ENCODE measurements around the gene MAPK9. TPM values are rescaled to one million over a fixed set of nuclear protein-coding genes. Genes with fewer than 3 reads are reported as not detected.

MAPK9 gene
- total RNA-seq, 1 donor, result 33.2 TPM

- no peak for DNase-seq (ENCODE audit: low read depth)
- no peak overlapping the region for H3K4me3 ChIP-seq (ENCODE audit: low read depth, low read length)
- TF ChIP-seq, protein P1, sequence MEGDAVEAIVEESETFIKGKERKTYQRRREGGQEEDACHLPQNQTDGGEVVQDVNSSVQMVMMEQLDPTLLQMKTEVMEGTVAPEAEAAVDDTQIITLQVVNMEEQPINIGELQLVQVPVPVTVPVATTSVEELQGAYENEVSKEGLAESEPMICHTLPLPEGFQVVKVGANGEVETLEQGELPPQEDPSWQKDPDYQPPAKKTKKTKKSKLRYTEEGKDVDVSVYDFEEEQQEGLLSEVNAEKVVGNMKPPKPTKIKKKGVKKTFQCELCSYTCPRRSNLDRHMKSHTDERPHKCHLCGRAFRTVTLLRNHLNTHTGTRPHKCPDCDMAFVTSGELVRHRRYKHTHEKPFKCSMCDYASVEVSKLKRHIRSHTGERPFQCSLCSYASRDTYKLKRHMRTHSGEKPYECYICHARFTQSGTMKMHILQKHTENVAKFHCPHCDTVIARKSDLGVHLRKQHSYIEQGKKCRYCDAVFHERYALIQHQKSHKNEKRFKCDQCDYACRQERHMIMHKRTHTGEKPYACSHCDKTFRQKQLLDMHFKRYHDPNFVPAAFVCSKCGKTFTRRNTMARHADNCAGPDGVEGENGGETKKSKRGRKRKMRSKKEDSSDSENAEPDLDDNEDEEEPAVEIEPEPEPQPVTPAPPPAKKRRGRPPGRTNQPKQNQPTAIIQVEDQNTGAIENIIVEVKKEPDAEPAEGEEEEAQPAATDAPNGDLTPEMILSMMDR (IDR thresholded peaks at IDR 0.05; ENCODE audit: insufficient read depth, low read depth, low read length), result no peak
Observed at GRCh38 chr5:180326989-180327565, 35.2 kb upstream of the MAPK9 start.

DNA sequence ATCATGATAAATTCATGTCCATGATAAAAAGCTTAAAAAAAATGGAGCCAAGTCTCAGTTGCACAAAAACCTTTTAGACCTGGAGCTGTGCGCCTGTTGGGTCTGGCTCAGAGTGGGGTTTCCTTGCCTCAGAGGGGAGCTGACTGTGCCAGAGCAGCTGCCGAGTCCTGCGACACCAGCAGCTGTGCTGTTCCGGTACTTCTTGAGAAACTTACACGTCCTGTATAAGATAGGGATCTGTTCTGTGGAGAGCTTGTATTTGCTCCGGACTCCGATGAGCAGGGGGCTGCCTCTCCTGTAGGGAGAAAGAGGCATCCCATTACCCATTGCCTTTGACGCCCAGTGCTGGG, 32.7 kb upstream of the MAPK9 start:
- no peak overlapping the region for H3K4me3 ChIP-seq (ENCODE audit: low read depth, low read length)
- TF ChIP-seq, protein P1 (IDR thresholded peaks at IDR 0.05; ENCODE audit: insufficient read depth, low read depth, low read length), result no peak
- no peak for DNase-seq (ENCODE audit: low read depth)

- TF ChIP-seq, protein P1 (IDR thresholded peaks at IDR 0.05; ENCODE audit: insufficient read depth, low read depth, low read length), result no peak
- peak; percentile 79 for DNase-seq (ENCODE audit: low read depth)
- H3K4me3 ChIP-seq (ENCODE audit: low read depth, low read length), result no peak overlapping the region
Observed at GRCh38 chr5:180323941-180324600, 32.2 kb upstream of the MAPK9 start.

DNA sequence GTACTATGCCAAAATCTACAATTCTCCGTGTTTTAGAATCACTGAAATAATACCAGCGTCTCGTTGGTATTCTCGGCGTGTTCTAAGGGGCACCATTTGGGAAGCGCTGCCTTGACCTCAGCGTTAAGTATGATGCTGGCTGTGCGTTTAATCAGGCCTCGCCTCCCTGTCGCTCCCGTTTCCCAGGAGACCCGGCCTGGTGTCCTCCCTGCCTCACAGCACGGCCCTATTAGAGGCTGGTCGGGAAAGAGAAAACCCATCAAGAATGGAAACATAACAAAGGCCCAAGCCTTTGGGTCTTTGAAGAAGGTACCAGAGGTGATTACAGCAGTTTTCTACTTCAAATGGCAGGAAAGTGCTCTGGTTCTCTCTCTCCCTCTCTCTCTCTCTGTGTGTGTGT, 31.3 kb upstream of the MAPK9 start:
- DNase-seq (ENCODE audit: low read depth), result no peak
- TF ChIP-seq, protein P1 (IDR thresholded peaks at IDR 0.05; ENCODE audit: insufficient read depth, low read depth, low read length), result no peak
- H3K4me3 ChIP-seq (ENCODE audit: low read depth, low read length), result no peak overlapping the region

- TF ChIP-seq, protein P1 (IDR thresholded peaks at IDR 0.05; ENCODE audit: insufficient read depth, low read depth, low read length), result no peak
- DNase-seq (ENCODE audit: low read depth), result no peak
- H3K4me3 ChIP-seq (ENCODE audit: low read depth, low read length), result no peak overlapping the region
Observed at GRCh38 chr5:180318456-180319089, 26.7 kb upstream of the MAPK9 start.

DNA sequence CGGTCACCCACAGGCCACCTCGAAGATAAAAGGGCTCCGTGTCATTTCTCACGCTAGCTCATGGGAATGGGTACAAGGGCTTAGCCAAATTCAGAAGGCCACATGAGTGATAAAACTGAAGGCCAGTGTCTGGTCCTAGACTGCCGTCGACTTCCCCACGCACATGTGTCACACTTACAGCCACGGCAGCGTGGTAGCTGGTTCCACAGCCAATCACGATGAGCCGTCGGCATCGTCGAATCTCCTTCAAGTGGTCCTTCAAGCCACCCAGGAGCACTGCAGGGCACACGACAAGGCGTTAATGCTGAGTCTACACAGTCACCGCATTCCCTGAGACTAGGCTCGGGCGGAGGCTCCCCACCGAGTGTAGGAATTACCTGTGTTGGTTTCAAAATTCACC, 24.7 kb upstream of the MAPK9 start:
- DNase-seq (ENCODE audit: low read depth), result no peak
- no peak overlapping the region for H3K4me3 ChIP-seq (ENCODE audit: low read depth, low read length)
- TF ChIP-seq, protein P1 (IDR thresholded peaks at IDR 0.05; ENCODE audit: insufficient read depth, low read depth, low read length), result no peak

Measured in fibroblast of villous mesenchyme (primary cell).